Esophagus (tissue), 2 donors: Measurements from ENCODE around the gene ELF3. TPM values are rescaled to one million over a fixed set of nuclear protein-coding genes. Genes with fewer than 3 reads are reported as not detected.

Experiments
- H3K27ac ChIP-seq, 2 donors: one replicate each; pipeline ENCODE4 v1.5.1; 2013; ENCODE audit warnings: low read depth in 2 of 2, mild to moderate bottlenecking in 2 of 2, inconsistent platforms in 1 of 2, low read length in 1 of 2, moderate library complexity in 1 of 2
- H3K27me3 ChIP-seq, 2 donors: one replicate each; pipeline ENCODE4 v1.6.1; 2013; ENCODE audit warnings: low read length in 2 of 2, control low read depth in 1 of 2, mild to moderate bottlenecking in 1 of 2; ENCODE audit not compliant: insufficient read depth in 2 of 2, control insufficient read depth in 1 of 2
- H3K36me3 ChIP-seq, 2 donors: one replicate each; pipeline ENCODE4 v1.6.1; 2013; ENCODE audit warnings: low read length in 1 of 2; ENCODE audit not compliant: control insufficient read depth in 2 of 2, insufficient read depth in 2 of 2
- H3K4me1 ChIP-seq, 2 donors: one replicate each; pipeline ENCODE4 v1.6.1; 2013; ENCODE audit warnings: low read length in 1 of 2; ENCODE audit not compliant: control insufficient read depth in 2 of 2, insufficient read depth in 2 of 2
- H3K4me3 ChIP-seq, 2 donors: one replicate each; pipeline ENCODE4 v1.5.1; 2013; ENCODE audit warnings: low read length in 2 of 2, mild to moderate bottlenecking in 2 of 2, low read depth in 1 of 2, moderate library complexity in 1 of 2
- H3K9me3 ChIP-seq, 2 donors: one replicate each; pipeline ENCODE4 v1.6.1; 2013; ENCODE audit warnings: mild to moderate bottlenecking in 2 of 2, low read depth in 1 of 2, low read length in 1 of 2, moderate library complexity in 1 of 2; ENCODE audit not compliant: control insufficient read depth in 2 of 2, insufficient read depth in 1 of 2
- WGBS, 2 donors: extraction: QIAGEN DNeasy Blood & Tissue Kit; methylation state at CpG; one replicate each; pipeline ENCODE4 v1.1.7; 2013; 5-methylcytosine and 5-hydroxymethylcytosine counted together
- polyA plus RNA-seq, 2 donors: library from polyadenylated mRNA; stranded (reverse); fragments of 200-250 nt; gene quantifications; one replicate each; pipeline ENCODE4 v1.2.3, GENCODE V29; 2013
- donor health status: healthy with polysubstance abuse.
- donor health status: Bipolar disorder and iron deficiency.

The ELF3 gene
- polyA plus RNA-seq, 2 donors, result 440 to 749 TPM

DNA sequence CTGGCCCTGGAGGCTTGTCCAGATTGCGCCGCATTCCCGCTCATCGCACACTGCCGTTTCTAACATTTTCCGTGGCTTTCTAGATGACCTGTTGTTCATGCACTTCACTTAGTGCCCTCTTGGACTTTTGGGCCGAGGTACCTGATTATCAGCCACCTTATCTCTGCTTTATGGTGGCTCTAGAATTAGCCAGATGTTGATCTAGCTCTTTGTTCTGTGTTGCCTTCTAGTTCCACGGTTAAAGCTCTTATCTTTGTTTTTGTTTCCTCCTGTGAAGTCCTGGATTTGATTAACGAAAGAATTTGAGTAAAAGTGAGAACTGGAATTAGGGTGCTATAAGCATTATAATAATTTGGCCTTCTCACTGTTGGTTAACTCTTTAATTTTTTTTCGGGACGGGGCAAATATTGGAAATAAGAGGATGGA, 27.0 kb upstream of the ELF3 start:
- Histone ChIP-seq H3K27ac (peak overlapping the region; percentile 89 to 93), H3K9me3 (no peaks in the 10 kb centered on the region), H3K4me3 (peak overlapping the region; percentile 93 to 96), H3K27me3 (no peaks in the 10 kb centered on the region), H3K4me1 (peaks cover 2 to 4% of the 10 kb centered on the region in 2 donors), H3K36me3 (no peaks in the 10 kb centered on the region)
- 6 to 7% methylated on average over 11 of the region's 11 CpGs for WGBS, 2 donors

DNA sequence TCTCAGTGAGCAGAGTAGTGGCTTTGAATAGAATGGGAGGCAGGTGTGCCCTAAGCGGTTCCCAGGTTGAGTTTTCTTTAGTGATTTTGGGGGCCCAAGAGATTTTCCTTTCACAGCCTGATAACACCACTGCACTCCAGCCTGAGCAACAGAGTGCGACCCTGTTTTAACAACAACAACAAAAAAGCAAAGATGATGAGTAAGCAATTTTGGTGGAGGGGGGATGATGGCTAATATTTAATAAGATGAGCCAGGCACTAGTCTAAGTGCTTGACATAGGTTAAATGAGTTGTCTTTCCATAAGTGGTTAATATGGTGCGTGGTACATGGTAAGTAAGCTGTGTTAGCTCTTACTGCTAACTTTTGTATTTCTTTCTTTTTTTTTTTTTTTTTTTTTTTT, 25.9 kb upstream of the ELF3 start:
- H3K27me3 ChIP-seq, result no peaks in the 10 kb centered on the region
- no peaks in the 10 kb centered on the region for H3K9me3 ChIP-seq
- peaks cover 0 to 3% of the 10 kb centered on the region in 2 donors for H3K36me3 ChIP-seq
- no peak overlapping the region for H3K27ac ChIP-seq
- H3K4me3 ChIP-seq, result no peak overlapping the region
- WGBS, 2 donors, result 93% methylated on average over 3 of the region's 3 CpGs
- H3K4me1 ChIP-seq, result peaks cover 4% of the 10 kb centered on the region in 2 donors

- 56 to 94% methylated on average over 2 of the region's 2 CpGs for WGBS, 2 donors
- H3K27ac ChIP-seq, result no peak overlapping the region
Measured at GRCh38 chr1:201985355-201985754, 25.0 kb upstream of the ELF3 start.

DNA sequence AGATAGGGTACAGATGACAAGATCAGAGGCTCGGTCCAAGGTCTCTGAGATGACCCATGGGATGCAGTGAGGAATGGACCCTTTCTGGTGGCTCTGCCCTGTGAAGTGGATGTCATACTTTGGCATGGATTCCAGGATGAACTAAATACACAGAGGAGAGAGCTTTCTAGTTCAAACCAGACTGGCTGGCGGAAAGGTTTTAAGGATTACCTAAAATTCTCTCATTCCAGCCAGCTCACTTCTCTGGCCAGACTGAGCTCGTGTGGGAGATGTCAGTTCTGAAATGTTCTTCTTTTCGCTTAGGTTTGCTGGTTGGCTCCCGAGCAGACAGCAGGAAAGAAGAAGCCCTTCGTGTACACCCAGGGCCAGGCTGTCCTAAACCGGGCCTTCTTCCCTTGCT, 21.8 kb upstream of the ELF3 start:
- no peaks in the 10 kb centered on the region for H3K27me3 ChIP-seq
- 51 to 67% methylated on average over 7 of the region's 7 CpGs for WGBS, 2 donors
- H3K4me1 ChIP-seq, result peaks cover 0 to 4% of the 10 kb centered on the region in 2 donors
- H3K36me3 ChIP-seq, result peaks cover 3 to 14% of the 10 kb centered on the region in 2 donors
- no peak overlapping the region for H3K4me3 ChIP-seq
- peak overlapping the region; percentile 42 to 45 for H3K27ac ChIP-seq
- H3K9me3 ChIP-seq, result no peaks in the 10 kb centered on the region

More at GRCh38 chr1:201985355-201985754, 25.0 kb upstream of the ELF3 start:
- no peaks in the 10 kb centered on the region for H3K9me3 ChIP-seq
- H3K27me3 ChIP-seq, result no peaks in the 10 kb centered on the region
- H3K4me1 ChIP-seq, result peaks cover 4 to 5% of the 10 kb centered on the region in 2 donors
- peaks cover 0 to 5% of the 10 kb centered on the region in 2 donors for H3K36me3 ChIP-seq
- H3K4me3 ChIP-seq, result no peak overlapping the region

GRCh38 chr1:201989354-201990128, 20.8 kb upstream of the ELF3 start:
- no peaks in the 10 kb centered on the region for H3K27me3 ChIP-seq
- H3K4me3 ChIP-seq, result no peak overlapping the region
- H3K9me3 ChIP-seq, result no peaks in the 10 kb centered on the region
- peaks cover 3 to 19% of the 10 kb centered on the region in 2 donors for H3K36me3 ChIP-seq
- 74 to 85% methylated on average over 10 of the region's 10 CpGs for whole genome bisulfite sequencing, 2 donors
- peak overlapping the region in 1 of 2 donors; percentile 2 for H3K27ac ChIP-seq
- peaks cover 0 to 4% of the 10 kb centered on the region in 2 donors for H3K4me1 ChIP-seq

DNA sequence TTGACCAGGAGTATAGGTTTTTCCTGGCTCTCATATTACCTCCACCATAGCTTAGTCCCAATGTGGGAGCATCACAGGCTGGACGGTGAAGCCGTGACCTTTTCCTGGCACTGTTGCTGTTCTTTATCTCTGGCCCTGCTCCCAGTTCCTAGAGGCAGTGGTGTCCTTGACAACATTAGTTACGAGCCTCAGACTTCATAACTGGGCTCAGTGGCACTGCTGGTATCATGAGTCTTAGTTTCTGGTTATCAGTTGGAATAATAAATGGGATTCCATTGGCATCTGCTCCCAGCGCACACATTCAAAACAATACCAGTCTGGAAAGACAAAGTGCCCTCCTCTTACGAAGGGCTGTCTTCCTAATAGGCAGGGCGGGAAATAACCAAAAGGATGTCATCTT, 20.0 kb upstream of the ELF3 start:
- 60 to 68% methylated on average over 6 of the region's 6 CpGs for WGBS, 2 donors
- Histone ChIP-seq H3K9me3 (no peaks in the 10 kb centered on the region), H3K4me3 (no peak overlapping the region), H3K36me3 (peaks cover 3 to 19% of the 10 kb centered on the region in 2 donors), H3K4me1 (peaks cover 0 to 4% of the 10 kb centered on the region in 2 donors), H3K27ac (no peak overlapping the region), H3K27me3 (no peaks in the 10 kb centered on the region)

- WGBS, 2 donors, result 52 to 57% methylated on average over 16 of the region's 16 CpGs
- Histone ChIP-seq H3K36me3 (peaks cover 27 to 47% of the 10 kb centered on the region in 2 donors), H3K4me3 (no peak overlapping the region), H3K27me3 (no peaks in the 10 kb centered on the region), H3K27ac (no peak overlapping the region), H3K9me3 (no peaks in the 10 kb centered on the region), H3K4me1 (no peaks in the 10 kb centered on the region)
Measured at GRCh38 chr1:201999625-202000238, 10.7 kb upstream of the ELF3 start.

DNA sequence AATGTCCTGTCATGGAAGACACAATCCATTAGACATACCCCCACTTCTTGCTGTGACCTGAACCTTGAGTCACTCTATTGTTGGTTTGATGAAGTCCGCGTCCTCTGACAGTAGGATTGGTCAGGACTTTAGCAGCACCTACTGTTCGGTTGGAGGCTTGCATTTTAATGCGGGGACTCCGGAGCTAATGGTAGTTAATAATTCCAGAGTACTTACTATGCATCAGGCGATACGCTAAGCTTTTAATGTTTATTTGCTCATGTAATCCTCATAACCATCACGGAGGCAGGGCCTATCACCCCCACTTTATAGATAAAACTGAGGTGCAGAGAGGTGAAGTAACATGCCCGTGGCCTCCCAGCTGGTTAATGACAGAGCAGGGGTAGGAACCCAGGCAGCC, 7.9 kb upstream of the ELF3 start:
- H3K36me3 ChIP-seq, result peaks cover 18 to 41% of the 10 kb centered on the region in 2 donors
- 71 to 84% methylated on average over 9 of the region's 9 CpGs for WGBS, 2 donors
- no peaks in the 10 kb centered on the region for H3K9me3 ChIP-seq
- H3K4me1 ChIP-seq, result no peaks in the 10 kb centered on the region
- H3K4me3 ChIP-seq, result no peak overlapping the region
- H3K27ac ChIP-seq, result no peak overlapping the region
- H3K27me3 ChIP-seq, result no peaks in the 10 kb centered on the region

DNA sequence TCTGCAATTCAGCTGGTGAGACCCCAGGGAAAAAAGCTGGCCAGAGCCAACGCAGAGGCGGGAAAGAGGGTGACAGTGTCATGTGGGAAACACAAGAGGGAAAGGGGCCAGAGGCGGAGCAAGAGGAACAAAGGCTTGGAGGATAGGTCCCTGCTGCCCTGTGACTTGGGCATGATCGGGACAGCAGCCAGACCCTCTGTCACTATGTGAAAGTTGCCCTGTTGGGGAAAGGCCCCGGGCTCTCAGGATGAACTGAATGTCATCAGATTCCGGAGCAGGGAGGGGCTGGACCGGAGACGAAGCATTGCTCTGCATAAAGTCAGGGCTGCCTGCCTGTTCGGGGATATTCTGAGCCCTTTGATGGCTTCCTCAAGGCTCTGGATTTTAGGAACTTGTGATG, 5.7 kb upstream of the ELF3 start:
- 71 to 76% methylated on average over 9 of the region's 9 CpGs for WGBS, 2 donors
- no peak overlapping the region for H3K27ac ChIP-seq
- peaks cover 18 to 41% of the 10 kb centered on the region in 2 donors for H3K36me3 ChIP-seq

More for the DNA sequence above, 5.7 kb upstream of the ELF3 start:
- Histone ChIP-seq H3K27me3 (no peaks in the 10 kb centered on the region), H3K9me3 (no peaks in the 10 kb centered on the region), H3K4me1 (peaks cover 0 to 4% of the 10 kb centered on the region in 2 donors), H3K4me3 (no peak overlapping the region)
